ENCODE measurements around the gene RPS16. TPM values are rescaled to one million over a fixed set of nuclear protein-coding genes. Genes with fewer than 3 reads are reported as not detected.

The RPS16 gene
- total RNA-seq, 1 donor from 2014 or later = 1,378 TPM

DNA sequence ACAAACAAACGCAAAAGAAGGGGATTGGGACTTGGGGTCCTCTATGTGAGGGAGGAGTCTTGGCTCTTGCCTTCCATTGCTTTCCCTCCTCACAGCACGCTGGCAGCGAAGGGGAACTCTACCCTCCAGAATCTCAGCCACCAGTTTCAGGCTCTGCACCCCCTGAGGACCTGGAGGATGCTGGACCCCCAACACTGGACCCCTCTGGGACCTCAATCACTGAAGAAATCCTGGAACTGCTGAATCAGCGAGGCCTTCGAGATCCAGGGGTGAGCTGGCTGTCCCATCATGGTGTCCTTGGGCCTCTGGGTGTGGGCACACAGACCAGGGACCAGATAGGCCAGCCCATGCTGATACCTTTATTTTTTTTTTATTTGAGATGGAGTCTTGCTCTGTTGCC, 13.7 kb downstream of the RPS16 start:
- no peak for DNase-seq (ENCODE audit: low spot score)

DNA sequence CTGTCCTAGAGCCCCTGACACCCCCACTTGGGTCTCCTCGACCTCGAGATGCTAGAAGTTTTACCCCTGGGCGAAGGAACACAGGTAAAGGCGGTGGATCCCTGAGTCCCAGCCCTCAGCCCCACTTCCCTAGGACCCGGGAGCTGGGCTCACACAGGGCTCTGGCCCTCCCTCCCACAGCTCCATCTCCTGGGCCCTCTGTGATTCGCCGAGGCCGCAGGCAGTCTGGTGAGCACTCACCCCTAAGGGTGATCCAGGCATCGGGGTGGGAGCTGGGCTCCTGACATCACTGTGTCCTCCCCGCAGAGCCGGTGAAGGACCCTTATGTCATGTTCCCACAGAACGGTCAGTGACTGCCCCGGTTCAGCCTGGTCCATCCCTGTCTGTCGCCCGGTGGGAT, 15.0 kb downstream of the RPS16 start:
- no peak for DNase-seq (ENCODE audit: low spot score)

DNA sequence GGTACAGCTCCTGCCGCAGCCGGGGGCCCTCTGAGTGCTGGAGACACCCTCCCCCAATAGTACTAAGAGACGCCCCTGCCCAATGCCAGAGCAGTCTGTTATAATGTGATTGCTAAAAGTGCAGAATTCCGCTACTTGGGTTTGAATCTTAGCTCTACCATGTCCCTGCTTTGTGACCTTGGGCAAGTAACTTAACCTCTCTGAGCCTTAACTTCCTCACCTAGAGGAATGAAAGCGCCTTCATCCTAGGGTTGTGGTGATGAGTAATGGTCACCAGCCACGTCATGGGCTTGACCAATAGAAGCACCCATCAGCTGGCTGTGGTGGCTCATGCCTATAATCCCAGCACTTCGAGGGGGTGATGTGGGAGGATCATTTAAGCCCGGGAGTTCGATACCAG, 16.7 kb downstream of the RPS16 start:
- no peak for DNase-seq (ENCODE audit: low spot score)

DNA sequence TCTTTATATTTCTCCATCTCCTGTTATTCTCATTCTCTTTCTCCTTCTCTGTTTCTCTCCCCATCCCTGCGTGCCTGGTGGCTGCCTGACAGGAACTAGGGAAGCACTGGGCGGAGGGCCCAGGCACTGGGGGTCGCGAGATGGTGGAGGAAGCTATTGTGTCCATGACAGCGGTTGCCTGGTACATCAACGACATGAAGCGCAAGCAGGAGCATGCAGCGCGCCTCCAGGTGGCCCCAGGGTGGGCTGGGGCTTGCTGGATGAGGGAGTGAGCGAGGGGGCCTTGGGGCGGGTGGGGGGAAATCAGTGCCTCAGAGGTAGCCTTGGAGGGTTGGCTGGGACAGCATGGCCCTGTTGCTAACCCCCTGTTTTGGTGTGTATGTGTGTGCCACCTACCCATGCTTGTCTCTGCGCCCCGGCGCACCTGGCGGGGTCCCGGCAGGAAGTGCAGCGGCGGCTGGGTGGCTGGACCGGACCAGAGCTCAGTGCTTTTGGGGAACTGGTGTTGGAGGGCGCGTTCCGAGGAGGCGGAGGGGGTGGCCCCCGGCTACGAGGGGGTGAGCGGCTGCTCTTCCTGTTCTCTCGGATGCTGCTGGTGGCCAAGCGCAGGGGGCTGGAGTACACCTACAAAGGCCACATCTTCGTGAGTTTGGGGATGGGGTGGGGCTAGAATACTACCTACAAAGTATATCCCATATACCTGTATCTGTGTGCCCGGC, 18.1 kb downstream of the RPS16 start:
- no peak for DNase-seq (ENCODE audit: low spot score)

DNA sequence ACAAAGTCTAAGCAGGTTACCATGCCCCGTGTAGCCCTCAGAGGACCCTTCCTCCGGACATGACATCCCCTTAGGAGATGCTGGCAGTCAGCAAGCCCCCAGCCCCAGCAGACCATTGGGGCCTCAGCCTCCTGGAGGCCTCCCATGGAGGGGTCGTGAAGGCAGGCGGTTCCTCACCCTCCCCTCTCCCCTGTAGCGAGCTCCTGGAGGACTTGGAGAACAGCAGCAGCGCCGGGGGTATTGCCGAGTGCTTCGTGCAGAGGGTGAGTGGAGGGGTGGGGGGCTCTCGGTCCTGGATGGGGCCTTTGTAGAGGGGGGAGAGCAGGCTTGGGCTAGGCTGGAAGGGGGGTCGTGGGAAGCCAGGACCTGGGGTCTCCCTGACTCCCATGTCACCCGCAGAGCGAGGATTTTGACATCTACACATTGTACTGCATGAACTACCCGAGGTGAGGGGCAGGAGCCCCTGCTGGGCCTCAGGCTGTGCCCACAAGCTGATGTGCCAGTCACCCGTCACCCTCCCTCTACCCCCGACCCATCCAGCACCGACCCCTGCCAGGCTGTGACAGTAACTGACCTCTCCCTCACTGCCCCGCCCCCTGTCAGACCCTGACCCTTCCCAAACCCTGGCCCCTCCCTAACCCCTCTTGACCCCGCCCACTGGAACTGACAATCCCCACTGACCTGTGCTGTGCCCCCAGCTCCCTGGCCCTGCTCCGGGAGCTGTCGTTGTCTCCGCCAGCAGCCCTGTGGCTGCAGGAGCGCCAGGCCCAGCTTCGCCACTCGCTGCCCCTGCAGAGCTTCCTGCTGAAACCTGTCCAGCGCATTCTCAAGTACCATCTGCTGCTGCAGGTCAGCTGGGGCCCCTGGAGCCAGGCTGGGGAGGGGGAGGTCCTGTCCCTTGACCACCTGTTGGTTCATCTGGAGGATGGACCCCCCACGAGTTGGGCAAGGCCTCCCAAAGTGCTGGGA, 19.3 kb downstream of the RPS16 start:
- DNase-seq (ENCODE audit: low spot score) = no peak

DNA sequence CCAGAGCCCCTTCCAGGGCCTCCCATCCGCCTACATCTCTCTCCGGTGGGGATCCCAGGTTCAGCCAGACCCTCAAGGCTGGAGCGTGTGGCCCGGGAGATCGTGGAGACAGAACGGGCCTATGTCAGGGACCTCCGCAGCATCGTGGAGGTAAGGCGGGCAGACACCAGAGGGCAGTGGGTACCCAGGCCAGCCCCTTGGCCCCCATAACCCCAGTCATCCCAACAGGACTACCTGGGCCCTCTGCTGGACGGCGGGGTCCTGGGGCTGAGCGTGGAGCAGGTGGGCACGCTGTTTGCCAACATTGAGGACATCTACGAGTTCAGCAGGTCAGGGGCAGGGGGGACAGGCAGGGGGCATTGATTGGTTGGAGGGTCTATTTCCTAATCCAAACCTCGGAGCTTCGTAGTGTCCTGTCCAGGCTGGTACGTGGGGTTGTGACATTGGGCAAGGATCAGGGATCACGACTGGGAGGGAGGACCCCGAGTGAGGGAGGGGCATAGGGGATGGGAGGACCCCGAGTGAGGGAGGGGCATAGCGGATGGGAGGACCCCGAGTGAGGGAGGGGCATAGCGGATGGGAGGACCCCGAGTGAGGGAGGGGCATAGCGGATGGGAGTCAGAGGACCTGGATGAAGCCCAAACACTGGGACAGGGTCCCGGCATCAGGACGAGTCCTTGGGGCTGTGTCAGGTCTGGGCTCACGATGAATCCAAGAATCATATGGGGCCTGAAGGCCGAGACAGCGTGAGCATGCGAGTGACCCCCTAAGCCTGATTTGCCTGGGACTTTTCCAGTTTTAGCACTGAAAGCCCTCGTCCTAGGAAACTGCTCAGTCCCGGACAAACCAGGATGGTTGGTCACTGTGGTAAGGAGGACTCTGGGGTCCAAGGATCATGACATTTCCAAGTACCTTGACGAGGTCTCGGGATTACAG, 20.4 kb downstream of the RPS16 start:
- no peak for DNase-seq (ENCODE audit: low spot score)

DNA sequence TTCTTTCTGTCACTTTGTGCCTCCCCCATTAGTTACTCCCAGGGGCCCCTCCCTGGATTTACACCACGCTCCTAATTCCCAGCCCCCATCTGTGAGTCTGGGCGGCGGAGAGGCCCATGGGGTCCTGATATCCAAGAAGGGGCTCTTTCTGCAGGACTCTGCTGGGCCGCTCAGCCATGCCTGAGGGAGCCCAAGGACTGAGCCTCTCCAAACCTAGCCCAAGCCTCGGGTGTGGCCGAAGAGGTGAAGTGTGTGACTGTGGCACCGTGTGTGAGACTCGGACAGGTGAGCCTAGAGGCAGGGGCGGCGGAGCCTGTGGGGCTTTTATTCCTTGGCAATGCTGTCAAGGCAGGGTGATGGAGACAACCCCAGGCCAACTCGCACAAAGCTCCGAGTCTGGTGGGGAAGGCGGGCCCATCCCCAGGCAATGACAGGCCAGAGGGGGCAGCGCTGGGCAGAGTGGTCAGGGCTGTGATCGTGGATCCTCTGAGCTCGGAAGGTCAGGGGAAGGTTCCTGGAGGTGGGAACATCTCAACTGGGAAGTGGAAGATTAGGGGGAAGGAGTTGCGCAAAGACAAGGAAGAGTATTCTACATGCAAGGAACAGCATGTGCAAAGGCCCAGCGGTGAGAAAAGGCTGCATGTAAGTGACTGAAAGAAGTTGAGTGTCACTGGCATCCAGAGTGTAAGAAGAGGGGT, 21.7 kb downstream of the RPS16 start:
- DNase-seq (ENCODE audit: low spot score) = no peak

DNA sequence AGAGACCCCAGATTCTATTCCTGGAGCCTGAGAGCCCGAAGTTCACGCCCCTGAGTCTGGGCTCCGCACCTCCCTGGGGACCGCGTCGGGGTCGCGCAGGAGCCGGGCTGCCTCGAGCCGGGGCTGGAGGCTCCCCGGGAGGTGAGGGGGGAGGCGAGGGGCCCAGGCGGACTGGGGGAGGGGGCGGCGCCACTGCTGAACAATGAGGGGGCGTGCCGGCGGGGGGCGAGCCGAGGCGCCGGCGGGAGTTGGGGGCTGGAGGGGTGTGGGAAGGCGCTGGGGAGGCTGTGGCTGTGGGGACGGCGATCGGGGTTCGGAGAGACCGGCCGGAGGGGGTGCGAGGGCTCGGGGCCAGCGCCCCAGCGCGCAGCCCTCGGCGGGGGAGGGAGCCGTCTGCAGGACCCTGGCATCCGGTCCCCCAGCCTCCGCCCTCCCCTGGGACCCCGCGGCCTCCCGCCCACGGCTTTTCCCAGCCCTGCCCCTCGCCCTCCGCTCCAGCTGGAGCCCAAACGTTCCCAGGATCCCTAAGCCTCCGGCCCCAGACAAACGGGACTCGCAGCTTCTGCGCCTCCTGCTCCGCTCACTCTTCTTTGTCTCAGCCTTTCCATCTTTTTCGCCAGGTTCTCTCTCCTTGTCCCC, 22.4 kb downstream of the RPS16 start:
- peak; percentile 56 for DNase-seq (ENCODE audit: low spot score)

DNA sequence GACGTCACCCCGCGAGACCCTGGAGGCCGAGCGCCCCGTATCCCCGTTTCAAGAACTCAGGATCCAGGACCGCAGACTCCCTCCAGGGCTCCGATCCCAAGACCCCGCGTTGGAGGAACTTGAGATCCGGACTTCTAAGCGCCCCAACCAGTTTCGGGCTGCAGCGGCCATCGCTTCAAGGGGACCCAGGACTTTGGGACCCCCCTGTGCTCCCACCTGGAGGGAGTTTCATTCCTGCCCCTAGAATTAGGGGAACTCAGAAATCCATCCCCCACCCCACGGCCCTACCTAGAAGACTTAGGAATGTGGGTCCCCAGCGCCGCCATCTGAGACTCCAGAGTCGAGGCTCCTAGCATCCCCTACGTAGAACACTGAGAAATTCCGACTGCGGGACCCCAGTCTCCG, 22.9 kb downstream of the RPS16 start:
- peak; percentile 47 for DNase-seq (ENCODE audit: low spot score)

DNA sequence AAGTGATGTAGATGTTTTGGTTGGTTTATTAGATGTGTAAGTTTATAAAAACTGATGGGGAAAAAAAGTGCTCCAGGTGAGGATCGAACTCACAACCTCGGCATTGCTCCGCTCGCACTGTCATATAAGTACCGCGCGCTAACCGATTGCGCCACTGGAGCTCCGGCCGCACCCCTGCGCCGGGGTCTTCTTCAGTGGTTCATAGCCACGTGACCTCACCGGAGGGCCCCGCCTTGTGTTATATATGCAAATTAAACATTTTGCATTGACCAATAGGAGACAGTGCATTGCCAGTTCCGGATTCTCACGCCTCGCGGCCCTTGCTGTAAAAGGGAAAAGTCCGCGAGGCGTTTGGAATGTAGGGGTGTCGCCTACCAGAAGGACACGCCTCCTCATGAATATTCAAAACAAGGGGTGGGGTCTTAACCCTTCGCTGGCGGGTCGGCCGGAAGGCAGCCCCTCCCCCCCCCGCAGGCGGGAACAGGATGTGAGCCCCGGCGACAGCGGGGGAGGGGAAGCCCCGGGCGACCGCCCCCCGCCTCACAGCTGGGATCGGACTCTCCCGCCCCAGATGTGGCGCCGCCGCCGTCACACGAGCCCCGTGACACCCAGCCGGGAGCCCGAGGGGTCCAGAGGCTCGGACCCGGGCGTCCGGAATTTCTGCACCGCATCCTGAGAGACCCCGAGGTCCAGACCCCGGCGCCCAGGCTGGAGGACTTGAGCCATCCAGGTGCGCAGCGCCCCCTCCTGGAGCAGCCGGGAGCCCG, 23.5 kb downstream of the RPS16 start, which contains the start of gene PLEKHG2:
PLEKHG2 (plus strand) TSS at position 570 of the 767 bp plus-strand sequence. CDS start 1,418 bp downstream, outside the sequence.
- DNase-seq (ENCODE audit: low spot score) = peak; percentile 98

DNA sequence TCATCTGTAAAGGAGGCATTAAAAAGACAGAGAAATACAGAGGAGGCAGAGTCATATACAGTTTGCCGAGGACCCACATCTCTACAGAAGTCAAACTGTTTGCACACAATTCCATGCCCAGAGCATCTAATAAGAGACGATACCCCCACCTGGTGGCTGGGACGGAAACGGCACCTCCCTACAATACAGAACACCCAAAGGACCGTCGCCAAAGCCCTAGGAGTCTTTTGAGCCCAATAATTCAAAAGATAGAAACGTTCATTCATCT, 24.0 kb downstream of the RPS16 start:
- DNase-seq (ENCODE audit: low spot score) = peak; percentile 95

DNA sequence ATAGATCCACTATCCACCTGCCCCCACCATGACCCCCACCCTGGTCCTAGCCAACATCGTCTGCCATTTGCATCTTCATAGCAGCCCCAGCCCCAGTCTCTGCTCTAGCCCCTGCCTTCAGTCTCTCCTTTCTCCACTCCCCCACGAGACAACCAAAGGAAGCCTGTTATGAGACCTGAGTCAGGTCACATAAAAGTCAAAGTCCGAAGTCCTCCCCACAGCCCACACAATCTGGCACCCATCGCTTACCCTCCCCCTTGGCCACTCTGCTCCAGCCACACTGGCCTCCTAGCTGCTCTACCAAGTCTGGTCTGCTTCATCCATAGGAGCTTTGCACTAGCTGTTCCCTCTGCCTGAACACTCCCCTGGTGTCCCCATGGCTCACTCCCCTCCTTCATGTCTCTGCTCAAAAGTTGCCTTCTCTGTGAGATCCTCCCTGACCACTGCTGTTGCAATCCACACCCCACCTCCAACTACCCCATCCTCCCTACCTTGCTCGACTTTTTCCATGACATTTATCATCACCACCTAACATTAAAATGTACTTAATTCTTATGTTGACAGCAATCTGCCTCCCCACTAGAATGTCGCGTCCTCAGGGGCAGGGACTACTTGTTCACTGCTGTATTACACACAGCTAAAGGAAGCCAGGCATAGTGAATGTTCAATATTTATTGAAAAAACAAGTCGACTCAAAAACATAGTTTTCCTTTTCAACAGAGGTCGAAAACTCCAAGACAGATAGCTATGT, 24.5 kb downstream of the RPS16 start:
- peak; percentile 82 for DNase-seq (ENCODE audit: low spot score)

DNA sequence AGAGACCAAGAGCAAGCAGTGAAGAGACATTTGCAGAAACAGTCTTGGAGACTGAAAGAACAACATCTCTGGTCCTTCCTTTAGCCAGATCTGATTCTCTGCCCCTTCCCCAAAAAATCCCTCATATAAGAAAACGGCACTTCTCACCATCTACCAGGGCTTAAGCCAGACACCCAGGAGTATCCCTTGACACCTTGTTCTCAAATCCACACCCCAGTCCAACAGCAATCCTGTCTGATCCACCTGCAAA, 25.0 kb downstream of the RPS16 start:
- no peak for DNase-seq (ENCODE audit: low spot score)

DNA sequence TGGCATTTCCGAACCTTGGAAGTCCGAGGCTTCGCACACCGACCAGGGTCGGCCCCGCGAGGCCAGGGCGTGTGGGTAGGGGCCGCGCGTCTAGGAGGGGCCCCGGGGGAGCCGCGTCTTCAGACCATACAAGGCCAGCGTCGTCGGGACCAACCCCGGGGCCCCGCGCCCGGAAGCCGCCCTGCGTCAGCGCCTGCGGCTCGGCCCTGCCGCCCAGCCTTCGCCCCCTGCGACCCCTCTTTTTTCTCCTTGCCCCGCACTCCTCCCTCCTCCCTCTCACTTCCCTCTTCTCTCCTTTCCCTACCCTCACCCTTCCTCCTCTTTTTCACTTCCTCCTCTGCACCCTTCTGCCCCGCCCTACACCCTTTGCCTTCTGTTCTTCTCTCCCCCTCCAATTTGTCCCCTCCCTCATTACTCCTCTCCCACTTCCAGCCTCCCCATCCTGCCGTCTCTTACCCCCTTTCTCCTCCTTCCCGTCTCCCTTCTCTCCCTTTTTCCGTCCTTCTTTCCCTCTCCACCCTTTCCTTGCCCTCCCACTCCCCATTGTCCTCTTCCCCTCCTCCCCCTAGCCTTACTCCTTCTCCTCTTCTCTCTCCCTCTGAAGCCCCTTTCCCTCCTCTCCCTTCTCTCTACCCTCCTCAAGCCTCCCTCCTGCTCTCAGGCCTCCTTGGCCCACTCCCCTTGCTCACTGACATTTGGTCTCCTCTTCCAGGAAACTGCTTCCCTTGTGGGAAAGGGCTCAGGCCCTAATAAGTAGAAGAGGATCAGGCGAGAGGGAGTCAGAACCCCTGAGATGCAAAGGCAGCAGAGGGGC, 25.5 kb downstream of the RPS16 start:
- peak; percentile 77 for DNase-seq (ENCODE audit: low spot score)

DNA sequence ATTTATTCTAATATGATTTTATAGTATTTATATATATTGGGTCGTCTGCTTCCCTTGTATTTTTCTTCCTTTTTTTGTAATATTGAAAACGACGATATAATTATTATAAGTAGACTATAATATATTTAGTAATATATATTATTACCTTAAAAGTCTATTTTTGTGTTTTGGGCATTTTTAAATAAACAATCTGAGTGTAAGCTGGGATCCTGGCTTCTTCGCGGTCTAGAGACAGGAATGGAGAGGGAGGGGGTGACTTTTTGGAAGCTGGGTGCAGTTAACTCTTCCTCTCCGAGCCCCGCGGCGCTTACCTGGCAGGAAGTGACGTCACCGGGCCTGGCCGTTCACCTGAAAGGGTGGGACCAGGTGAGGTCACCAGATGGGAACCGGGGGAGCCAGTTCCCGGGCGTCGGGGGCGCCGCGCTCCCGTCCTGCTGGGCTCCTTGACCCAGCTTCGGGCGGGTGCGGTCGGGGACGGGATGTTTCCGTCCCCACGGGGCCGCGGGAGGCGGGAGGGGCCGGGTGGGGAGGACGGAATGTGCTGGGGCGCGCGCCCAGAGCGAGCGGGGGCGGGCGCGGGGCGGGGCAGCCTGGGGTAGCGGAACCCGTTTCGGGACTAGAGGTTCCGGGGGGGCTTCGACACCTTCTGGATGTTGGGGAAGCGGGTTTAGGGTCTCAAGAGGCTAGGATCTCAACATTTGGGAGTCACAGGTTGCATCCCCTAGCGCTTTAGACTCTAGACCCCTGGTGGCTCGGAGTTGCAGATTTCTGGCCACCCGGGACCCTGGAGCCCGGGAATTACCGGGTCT, 26.3 kb downstream of the RPS16 start:
- DNase-seq (ENCODE audit: low spot score) = peak; percentile 95

DNA sequence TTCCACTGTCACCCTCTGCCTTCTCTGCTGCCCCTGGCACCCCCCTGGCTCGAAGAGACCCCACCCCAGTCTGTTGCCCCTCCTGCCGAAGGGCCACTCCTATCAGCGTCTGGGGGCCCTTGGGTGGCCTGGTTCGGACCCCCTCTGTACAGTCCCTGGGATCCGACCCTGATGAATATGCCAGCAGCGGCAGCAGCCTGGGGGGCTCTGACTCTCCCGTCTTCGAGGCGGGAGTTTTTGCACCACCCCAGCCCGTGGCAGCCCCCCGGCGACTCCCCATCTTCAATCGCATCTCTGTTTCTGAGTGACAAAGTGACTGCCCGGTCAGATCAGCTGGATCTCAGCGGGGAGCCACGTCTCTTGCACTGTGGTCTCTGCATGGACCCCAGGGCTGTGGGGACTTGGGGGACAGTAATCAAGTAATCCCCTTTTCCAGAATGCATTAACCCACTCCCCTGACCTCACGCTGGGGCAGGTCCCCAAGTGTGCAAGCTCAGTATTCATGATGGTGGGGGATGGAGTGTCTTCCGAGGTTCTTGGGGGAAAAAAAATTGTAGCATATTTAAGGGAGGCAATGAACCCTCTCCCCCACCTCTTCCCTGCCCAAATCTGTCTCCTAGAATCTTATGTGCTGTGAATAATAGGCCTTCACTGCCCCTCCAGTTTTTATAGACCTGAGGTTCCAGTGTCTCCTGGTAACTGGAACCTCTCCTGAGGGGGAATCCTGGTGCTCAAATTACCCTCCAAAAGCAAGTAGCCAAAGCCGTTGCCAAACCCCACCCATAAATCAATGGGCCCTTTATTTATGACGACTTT, 27.1 kb downstream of the RPS16 start:
- DNase-seq (ENCODE audit: low spot score) = peak; percentile 53

All from mucosa of gallbladder (tissue), 1 donor.